Right renal cortex interstitium (tissue), 3 donors: ENCODE measurements around the gene RAD51B. TPM values are rescaled to one million over a fixed set of nuclear protein-coding genes. Genes with fewer than 3 reads are reported as not detected.

Experiments used
- DNase-seq, 3 donors: peaks; one replicate each; pipeline ENCODE4 v3.0.0-alpha.2; 2013; ENCODE audit warnings: low read depth in 3 of 3, low spot score in 2 of 3
- polyA plus RNA-seq, 3 donors: library from polyadenylated mRNA; unstranded; fragments of 120-200 nt; gene quantifications; one replicate each; pipeline ENCODE4 v1.2.1, GENCODE V29; 2013; ENCODE audit not compliant: insufficient read length in 3 of 3

Gene RAD51B
- polyA plus RNA-seq, 3 donors: 11.3 to 11.9 (median 11.6) TPM

- DNase-seq: no peak
Measured at GRCh38 chr14:68569970-68570409, 750.4 kb downstream of the RAD51B start.

GRCh38 chr14:68571114-68571591 is 751.6 kb downstream of the RAD51B start:
- no peak for DNase-seq

GRCh38 chr14:68571928-68572525 is 752.4 kb downstream of the RAD51B start:
- no peak for DNase-seq

GRCh38 chr14:68573126-68573525 is 753.5 kb downstream of the RAD51B start:
- no peak for DNase-seq

GRCh38 chr14:68573722-68574121 is 754.1 kb downstream of the RAD51B start:
- no peak for DNase-seq

- DNase-seq: no peak
Measured at GRCh38 chr14:68574461-68574860, 754.9 kb downstream of the RAD51B start.

GRCh38 chr14:68574906-68575305 is 755.3 kb downstream of the RAD51B start:
- DNase-seq: no peak

GRCh38 chr14:68575426-68575825 is 755.8 kb downstream of the RAD51B start:
- DNase-seq: no peak

- DNase-seq: no peak
Measured at GRCh38 chr14:68576031-68576430, 756.5 kb downstream of the RAD51B start.

- no peak for DNase-seq
Measured at GRCh38 chr14:68576496-68577244, 757.1 kb downstream of the RAD51B start.

- DNase-seq: no peak
Measured at GRCh38 chr14:68577802-68578541, 758.4 kb downstream of the RAD51B start.

GRCh38 chr14:68578597-68578996 is 759.0 kb downstream of the RAD51B start:
- no peak for DNase-seq

GRCh38 chr14:68580096-68580645 is 760.6 kb downstream of the RAD51B start:
- no peak for DNase-seq

- no peak for DNase-seq
Measured at GRCh38 chr14:68580671-68581070, 761.1 kb downstream of the RAD51B start.

GRCh38 chr14:68583548-68584280 is 764.1 kb downstream of the RAD51B start:
- no peak for DNase-seq

- DNase-seq: no peak
Measured at GRCh38 chr14:68584786-68585185, 765.2 kb downstream of the RAD51B start.

- no peak for DNase-seq
Measured at GRCh38 chr14:68585690-68586089, 766.1 kb downstream of the RAD51B start.

- no peak for DNase-seq
Measured at GRCh38 chr14:68586896-68587751, 767.5 kb downstream of the RAD51B start.

GRCh38 chr14:68587931-68588330 is 768.4 kb downstream of the RAD51B start:
- no peak for DNase-seq
